Measurements from ENCODE around the gene HOXA7. TPM values are rescaled to one million over a fixed set of nuclear protein-coding genes. Genes with fewer than 3 reads are reported as not detected.

The HOXA7 gene
- total and polyA plus RNA-seq, 2 experiments from 2014 or later: 0.24 TPM; not detected in 1

DNA sequence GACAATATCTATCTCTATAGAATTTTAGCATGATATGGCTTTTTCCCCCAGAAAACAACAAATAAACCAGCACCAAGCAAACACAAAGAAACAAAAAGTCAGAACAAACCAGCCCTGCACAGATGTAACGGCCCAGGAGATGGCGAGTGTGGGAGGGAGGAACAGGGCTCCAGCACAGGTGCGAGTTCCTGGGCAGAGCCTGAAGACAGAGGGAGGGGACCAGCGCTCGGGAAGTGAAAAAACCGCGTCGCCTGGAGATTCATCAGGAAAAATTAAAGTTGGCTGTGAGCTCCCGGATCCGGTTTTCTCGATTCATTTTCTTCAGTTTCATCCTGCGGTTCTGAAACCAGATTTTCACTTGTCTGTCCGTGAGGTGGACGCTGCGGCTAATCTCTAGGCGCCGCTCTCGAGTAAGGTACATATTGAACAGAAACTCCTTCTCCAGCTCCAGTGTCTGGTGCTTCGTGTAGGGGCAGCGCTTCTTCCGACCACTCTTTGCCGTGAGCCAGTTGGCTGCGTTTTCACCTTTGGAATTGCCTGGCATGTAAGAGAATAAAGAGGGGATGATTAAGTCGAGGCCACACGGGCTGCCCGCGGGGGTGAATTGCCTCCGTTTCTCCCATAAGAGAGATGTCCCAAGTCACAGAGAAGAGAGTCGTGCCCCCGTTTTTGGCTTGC, 15.3 kb upstream of the HOXA7 start (continued):
- no peak for TF ChIP-seq ZNF331 (CRISPR knock-in tag; IDR thresholded peaks at IDR 0.05; ENCODE audit: low read depth)
- peak; percentile 7 for TF ChIP-seq EZH2phosphoT487 (IDR thresholded peaks at IDR 0.05; ENCODE audit: unreplicated experiment)
- TF ChIP-seq CREB1 (CRISPR knock-in tag; IDR thresholded peaks at IDR 0.05; ENCODE audit: low read depth): no peak
- peak; percentile 47 for TF ChIP-seq EZH2 (IDR thresholded peaks at IDR 0.05; ENCODE audit: low read depth, unreplicated experiment)
- no peak for TF ChIP-seq ZNF114 (CRISPR knock-in tag; IDR thresholded peaks at IDR 0.05)
- TF ChIP-seq, protein P1, sequence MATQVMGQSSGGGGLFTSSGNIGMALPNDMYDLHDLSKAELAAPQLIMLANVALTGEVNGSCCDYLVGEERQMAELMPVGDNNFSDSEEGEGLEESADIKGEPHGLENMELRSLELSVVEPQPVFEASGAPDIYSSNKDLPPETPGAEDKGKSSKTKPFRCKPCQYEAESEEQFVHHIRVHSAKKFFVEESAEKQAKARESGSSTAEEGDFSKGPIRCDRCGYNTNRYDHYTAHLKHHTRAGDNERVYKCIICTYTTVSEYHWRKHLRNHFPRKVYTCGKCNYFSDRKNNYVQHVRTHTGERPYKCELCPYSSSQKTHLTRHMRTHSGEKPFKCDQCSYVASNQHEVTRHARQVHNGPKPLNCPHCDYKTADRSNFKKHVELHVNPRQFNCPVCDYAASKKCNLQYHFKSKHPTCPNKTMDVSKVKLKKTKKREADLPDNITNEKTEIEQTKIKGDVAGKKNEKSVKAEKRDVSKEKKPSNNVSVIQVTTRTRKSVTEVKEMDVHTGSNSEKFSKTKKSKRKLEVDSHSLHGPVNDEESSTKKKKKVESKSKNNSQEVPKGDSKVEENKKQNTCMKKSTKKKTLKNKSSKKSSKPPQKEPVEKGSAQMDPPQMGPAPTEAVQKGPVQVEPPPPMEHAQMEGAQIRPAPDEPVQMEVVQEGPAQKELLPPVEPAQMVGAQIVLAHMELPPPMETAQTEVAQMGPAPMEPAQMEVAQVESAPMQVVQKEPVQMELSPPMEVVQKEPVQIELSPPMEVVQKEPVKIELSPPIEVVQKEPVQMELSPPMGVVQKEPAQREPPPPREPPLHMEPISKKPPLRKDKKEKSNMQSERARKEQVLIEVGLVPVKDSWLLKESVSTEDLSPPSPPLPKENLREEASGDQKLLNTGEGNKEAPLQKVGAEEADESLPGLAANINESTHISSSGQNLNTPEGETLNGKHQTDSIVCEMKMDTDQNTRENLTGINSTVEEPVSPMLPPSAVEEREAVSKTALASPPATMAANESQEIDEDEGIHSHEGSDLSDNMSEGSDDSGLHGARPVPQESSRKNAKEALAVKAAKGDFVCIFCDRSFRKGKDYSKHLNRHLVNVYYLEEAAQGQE (IDR thresholded peaks at IDR 0.05; ENCODE audit: unreplicated experiment): no peak
- TF ChIP-seq JUNB (IDR thresholded peaks at IDR 0.05; ENCODE audit: unreplicated experiment): no peak
- TF ChIP-seq, protein P2, sequence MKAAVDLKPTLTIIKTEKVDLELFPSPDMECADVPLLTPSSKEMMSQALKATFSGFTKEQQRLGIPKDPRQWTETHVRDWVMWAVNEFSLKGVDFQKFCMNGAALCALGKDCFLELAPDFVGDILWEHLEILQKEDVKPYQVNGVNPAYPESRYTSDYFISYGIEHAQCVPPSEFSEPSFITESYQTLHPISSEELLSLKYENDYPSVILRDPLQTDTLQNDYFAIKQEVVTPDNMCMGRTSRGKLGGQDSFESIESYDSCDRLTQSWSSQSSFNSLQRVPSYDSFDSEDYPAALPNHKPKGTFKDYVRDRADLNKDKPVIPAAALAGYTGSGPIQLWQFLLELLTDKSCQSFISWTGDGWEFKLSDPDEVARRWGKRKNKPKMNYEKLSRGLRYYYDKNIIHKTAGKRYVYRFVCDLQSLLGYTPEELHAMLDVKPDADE (IDR thresholded peaks at IDR 0.05): no peak
- no peak for TF ChIP-seq STAT1 (IDR thresholded peaks at IDR 0.05; ENCODE audit: unreplicated experiment)
- TF ChIP-seq, protein P3, sequence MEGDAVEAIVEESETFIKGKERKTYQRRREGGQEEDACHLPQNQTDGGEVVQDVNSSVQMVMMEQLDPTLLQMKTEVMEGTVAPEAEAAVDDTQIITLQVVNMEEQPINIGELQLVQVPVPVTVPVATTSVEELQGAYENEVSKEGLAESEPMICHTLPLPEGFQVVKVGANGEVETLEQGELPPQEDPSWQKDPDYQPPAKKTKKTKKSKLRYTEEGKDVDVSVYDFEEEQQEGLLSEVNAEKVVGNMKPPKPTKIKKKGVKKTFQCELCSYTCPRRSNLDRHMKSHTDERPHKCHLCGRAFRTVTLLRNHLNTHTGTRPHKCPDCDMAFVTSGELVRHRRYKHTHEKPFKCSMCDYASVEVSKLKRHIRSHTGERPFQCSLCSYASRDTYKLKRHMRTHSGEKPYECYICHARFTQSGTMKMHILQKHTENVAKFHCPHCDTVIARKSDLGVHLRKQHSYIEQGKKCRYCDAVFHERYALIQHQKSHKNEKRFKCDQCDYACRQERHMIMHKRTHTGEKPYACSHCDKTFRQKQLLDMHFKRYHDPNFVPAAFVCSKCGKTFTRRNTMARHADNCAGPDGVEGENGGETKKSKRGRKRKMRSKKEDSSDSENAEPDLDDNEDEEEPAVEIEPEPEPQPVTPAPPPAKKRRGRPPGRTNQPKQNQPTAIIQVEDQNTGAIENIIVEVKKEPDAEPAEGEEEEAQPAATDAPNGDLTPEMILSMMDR (conservative IDR thresholded peaks at IDR 0.05; ENCODE audit: low read depth in 2 of 2): no peak

DNA sequence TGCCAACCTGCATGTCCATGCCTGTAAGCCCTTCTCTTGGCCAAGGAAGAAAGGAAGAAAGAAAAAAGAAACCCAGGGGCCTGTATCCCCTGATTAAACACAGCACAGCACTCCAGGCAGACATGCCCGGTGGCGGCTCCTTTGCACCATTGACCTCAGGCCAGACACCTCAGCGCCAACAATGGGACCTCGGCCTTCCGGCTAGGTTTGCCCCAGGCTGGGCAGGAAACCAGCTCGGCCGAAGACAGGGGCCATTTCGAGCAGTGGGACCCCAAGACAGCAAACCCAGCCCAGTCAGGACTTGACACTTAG, 14.8 kb upstream of the HOXA7 start:
- no peak overlapping the region for H2AFZ ChIP-seq
- no peaks in the 10 kb centered on the region; the same call in 2 of the 3 replicates for H3K36me3 Mint-ChIP-seq (ENCODE audit: low read depth)
- H3K27ac ChIP-seq (ENCODE audit: low read depth): no peak overlapping the region
- H3K4me3 Mint-ChIP-seq: no peak overlapping the region
- peaks cover 15% of the 10 kb centered on the region; the same call in 2 of the 3 replicates for H3K4me1 Mint-ChIP-seq
- peaks cover 95% of the 10 kb centered on the region for H3K27me3 Mint-ChIP-seq (ENCODE audit: insufficient read depth, low read depth, poor library complexity)
- H3K4me1 ChIP-seq (ENCODE audit: insufficient read depth): peaks cover 29% of the 10 kb centered on the region
- no peak for ATAC-seq
- no peak overlapping the region for H3K27ac Mint-ChIP-seq
- H3K79me2 ChIP-seq (replicated peaks; ENCODE audit: insufficient read depth): no peaks in the 10 kb centered on the region
- H3K9me3 Mint-ChIP-seq: peaks cover 14% of the 10 kb centered on the region; the same call in 2 of the 3 replicates
- no peak overlapping the region for H3K4me2 ChIP-seq
- TF ChIP-seq EZH2phosphoT487 (IDR thresholded peaks at IDR 0.05; ENCODE audit: unreplicated experiment) (peak; percentile 18), STAT1 (IDR thresholded peaks at IDR 0.05; ENCODE audit: unreplicated experiment) (no peak), EZH2 (IDR thresholded peaks at IDR 0.05; ENCODE audit: low read depth, unreplicated experiment) (peak; percentile 63)
- TF ChIP-seq, protein P3 (conservative IDR thresholded peaks at IDR 0.05; ENCODE audit: low read depth in 2 of 2): no peak
- H4K20me1 ChIP-seq (replicated peaks; ENCODE audit: insufficient read depth): peaks cover 49% of the 10 kb centered on the region
- no peaks in the 10 kb centered on the region for H3K9me2 ChIP-seq (ENCODE audit: insufficient read depth)
- peaks cover 100% of the 10 kb centered on the region for H3K27me3 ChIP-seq (ENCODE audit: insufficient read depth)
- DNase-seq (ENCODE audit: low spot score): peak; percentile 44
- no peak overlapping the region for H3K4me3 ChIP-seq
- H3K36me3 ChIP-seq (ENCODE audit: insufficient read depth): no peaks in the 10 kb centered on the region
- H3F3A ChIP-seq (replicated peaks; ENCODE audit: low read depth): peaks cover 56% of the 10 kb centered on the region

Measured in GM23338 (cell line).